AG04450 (cell line): ENCODE results near the gene AKT1S1. TPM values are rescaled to one million over a fixed set of nuclear protein-coding genes. Genes with fewer than 3 reads are reported as not detected.
"Not testable (repeated sequence)": the region's sequence is repeated elsewhere in the genome, so short reads cannot be mapped to it uniquely, and the experiment has no call there.

Experiments used
- CTCF ChIA-PET: fragments of 300-600, 350-600 bp; formaldehyde crosslinking; extraction: SDS; loops from one replicate; lab custom pipeline; 2022; ENCODE audit warnings: antibody characterized with exemption, inconsistent platforms; lab: Charles Lee
- POLR2A ChIA-PET: fragments of 350-600 bp; formaldehyde crosslinking; extraction: SDS; loops from one replicate; lab custom pipeline; 2021; ENCODE audit warnings: antibody characterized with exemption, inconsistent platforms; lab: Yijun Ruan, JAX
- DNase-seq: peaks from one replicate; pipeline ENCODE4 v3.0.0-alpha.2; 2011; ENCODE audit warnings: low read depth, low spot score
- H3K27ac ChIP-seq: one replicate; pipeline ENCODE4 v1.5.1; 2012; ENCODE audit warnings: low read depth, low read length, control low read depth
- H3K27me3 ChIP-seq: one replicate; pipeline ENCODE4 v1.6.0; 2012; ENCODE audit warnings: low read length; ENCODE audit not compliant: control insufficient read depth, insufficient read depth
- H3K4me3 ChIP-seq: 2 replicates; pipeline ENCODE4 v1.5.1; 2011; ENCODE audit warnings: mild to moderate bottlenecking, low read depth, low read length, control low read depth
- H3K9me3 ChIP-seq: 2 replicates; pipeline ENCODE4 v1.5.1; 2012; ENCODE audit warnings: low read length; ENCODE audit not compliant: control insufficient read depth, insufficient read depth
- CTCF ChIP-seq: IDR thresholded peaks from 2 replicates; pipeline ENCODE4 v1.5.1; 2011; ENCODE audit warnings: low read depth, low read length, control low read depth, inconsistent platforms
- polyA plus RNA-seq: library from polyadenylated mRNA; depleted of rRNA; stranded (reverse); fragments of >200 nt; gene quantifications from 2 replicates; pipeline ENCODE4 v1.2.3, GENCODE V29; 2011; rRNA removed
- small RNA-seq: library from RNA; depleted of rRNA; stranded (forward); fragments of <200 nt; gene quantifications from one replicate; pipeline ENCODE3, GENCODE V24; 2012; ENCODE audit warnings: low read depth; ENCODE audit not compliant: insufficient read length

AKT1S1 gene
- polyA plus RNA-seq, 1 experiment = 27.5 TPM

- no peaks in the 10 kb centered on the region for H3K27me3 ChIP-seq
- no peak for DNase-seq
- ChIA-PET CTCF (no interaction called here), POLR2A (no interaction called here)
- TF ChIP-seq CTCF = no peak
- no peak overlapping the region for H3K4me3 ChIP-seq
- no peaks in the 10 kb centered on the region; the same call in 1 of the 2 replicates for H3K9me3 ChIP-seq
- H3K27ac ChIP-seq = no peak overlapping the region
These were observed 50.1 kb downstream of the AKT1S1 start for GRCh38 chr19:49827034-49827433.

- ChIA-PET POLR2A (no interaction called here), CTCF (no interaction called here)
- Histone ChIP-seq H3K27me3 (no peaks in the 10 kb centered on the region), H3K4me3 (no peak overlapping the region), H3K9me3 (no peaks in the 10 kb centered on the region), H3K27ac (no peak overlapping the region)
- DNase-seq = no peak
- TF ChIP-seq CTCF = no peak
These were observed 52.5 kb downstream of the AKT1S1 start for GRCh38 chr19:49824662-49825061.

DNA sequence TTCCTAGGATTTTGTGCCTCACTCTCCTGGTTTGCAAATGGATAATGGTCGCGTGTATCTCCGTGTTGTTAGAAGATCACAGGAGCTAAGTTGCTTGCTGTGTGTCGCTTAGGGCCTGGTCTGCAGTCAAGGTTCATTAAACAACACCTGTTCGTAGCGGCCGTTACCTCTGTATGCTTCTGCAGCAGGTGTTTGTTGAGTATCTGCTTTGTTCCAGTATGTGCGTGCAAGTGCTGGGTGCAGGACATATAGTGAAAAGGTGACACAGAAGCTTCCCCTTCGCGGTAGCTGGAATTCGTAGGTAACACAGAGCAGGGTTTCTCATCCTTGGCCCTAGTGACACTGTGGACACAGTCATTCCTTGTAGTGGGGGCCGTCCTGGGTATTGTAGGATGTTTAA, 53.7 kb downstream of the AKT1S1 start:
- Histone ChIP-seq H3K4me3 (no peak overlapping the region), H3K27me3 (no peaks in the 10 kb centered on the region), H3K27ac (no peak overlapping the region), H3K9me3 (no peaks in the 10 kb centered on the region; the same call in 1 of the 2 replicates)
- POLR2A ChIA-PET = no interaction called here
- CTCF ChIA-PET = no interaction called here
- no peak for DNase-seq
- no peak for TF ChIP-seq CTCF

- POLR2A ChIA-PET = no interaction called here
- no peaks in the 10 kb centered on the region for H3K27me3 ChIP-seq
- no peak overlapping the region for H3K27ac ChIP-seq
- no peaks in the 10 kb centered on the region; the same call in 1 of the 2 replicates for H3K9me3 ChIP-seq
- no peak for TF ChIP-seq CTCF
- H3K4me3 ChIP-seq = no peak overlapping the region
- CTCF ChIA-PET = interaction anchor here (0.7 kb wide), 1 partner anchor 138 kb away, joined by 4 read pairs; no protein-coding TSS in a partner anchor
- DNase-seq = no peak
These were observed 57.0 kb downstream of the AKT1S1 start for GRCh38 chr19:49820125-49820524.

DNA sequence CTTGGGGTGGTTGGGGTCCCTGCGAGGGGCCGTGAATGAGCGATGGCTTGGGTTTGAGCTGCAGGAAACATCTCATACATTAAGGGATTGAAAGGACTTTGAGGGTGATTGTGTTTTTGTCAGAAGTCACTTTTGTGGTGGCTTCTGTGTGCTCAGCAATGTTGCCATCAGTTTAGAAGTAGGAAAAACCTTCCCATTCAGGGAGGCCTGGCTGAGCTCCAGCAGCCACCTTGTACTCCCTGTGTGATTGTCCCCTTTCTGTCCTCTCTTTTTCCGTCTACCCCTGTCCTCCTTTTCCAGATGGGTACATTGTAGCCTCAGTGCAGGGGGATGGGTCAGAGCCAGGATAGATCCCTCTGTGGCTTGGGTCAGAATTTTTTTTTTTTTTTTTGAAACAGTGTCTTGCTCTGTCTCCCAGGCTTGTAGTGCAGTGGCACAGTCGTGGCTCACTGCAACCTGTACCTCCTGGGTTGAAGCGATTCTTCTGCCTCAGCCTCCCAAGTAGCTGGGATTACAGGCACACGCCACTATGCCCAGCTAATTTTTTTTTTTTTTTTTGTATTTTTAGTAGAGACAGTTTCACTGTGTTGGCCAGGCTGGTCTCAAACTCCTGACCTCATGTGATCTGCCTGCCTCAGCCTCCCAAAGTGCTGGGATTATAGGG, 57.6 kb downstream of the AKT1S1 start:
- H3K4me3 ChIP-seq = peak overlapping the region; percentile 99
- CTCF ChIA-PET = interaction anchor here (0.7 to 1.0 kb wide), 2 partner anchors 12 to 137 kb away, joined by 3 to 4 read pairs; no protein-coding TSS in a partner anchor
- not testable (repeated sequence) for H3K9me3 ChIP-seq, DNase-seq, H3K27me3 ChIP-seq, H3K27ac ChIP-seq
- POLR2A ChIA-PET = interaction anchor here (0.6 kb wide), 1 partner anchor 58 kb away, joined by 3 read pairs; the partner anchor contains the start of gene TBC1D17

Small RNAs within 50 kb of the gene (small RNA-seq; reads per million reads assigned to genes)
- gene MIR4749 = not detected

Other genes with a start within 250 kb of the AKT1S1 start
- gene RRAS, start 237.2 kb downstream of the AKT1S1 start, polyA plus RNA-seq = 64.2 and 93.3 TPM in 2 replicates
- gene SCAF1, start 235.1 kb downstream of the AKT1S1 start, polyA plus RNA-seq = 2.5 and 3.5 TPM in 2 replicates
- gene IRF3, start 211.5 kb downstream of the AKT1S1 start, polyA plus RNA-seq = 33.5 and 54.9 TPM in 2 replicates
- gene BCL2L12, start 211.4 kb downstream of the AKT1S1 start, polyA plus RNA-seq = 8.8 and 10.9 TPM in 2 replicates
- 287 and 305 TPM in 2 replicates for gene PRMT1, start 200.1 kb downstream of the AKT1S1 start, polyA plus RNA-seq
- gene ADM5, start 187.8 kb downstream of the AKT1S1 start, polyA plus RNA-seq = 0.19 and 0.33 TPM in 2 replicates
- 20.3 and 24.2 TPM in 2 replicates for gene CPT1C, start 186.2 kb downstream of the AKT1S1 start, polyA plus RNA-seq
- not detected in 2 replicates for gene TSKS, start 114.0 kb downstream of the AKT1S1 start, polyA plus RNA-seq
- gene AP2A1, start 110.4 kb downstream of the AKT1S1 start, polyA plus RNA-seq = 59.1 and 82.2 TPM in 2 replicates
- gene FUZ, start 64.1 kb downstream of the AKT1S1 start, polyA plus RNA-seq = 6.9 and 9.0 TPM in 2 replicates
- gene MED25, start 59.1 kb downstream of the AKT1S1 start, polyA plus RNA-seq = 12.6 and 20.3 TPM in 2 replicates
- gene PTOV1, start 26.2 kb downstream of the AKT1S1 start, polyA plus RNA-seq = 37.6 and 58.5 TPM in 2 replicates
- 13.0 and 13.1 TPM in 2 replicates for gene PNKP, start 9.8 kb downstream of the AKT1S1 start, polyA plus RNA-seq
- gene TBC1D17, start 347 bp upstream of the AKT1S1 start, polyA plus RNA-seq = 15.6 and 23.0 TPM in 2 replicates
- gene IL4I1, start 19.5 kb upstream of the AKT1S1 start, polyA plus RNA-seq = 0.30 and 0.92 TPM in 2 replicates
- 6.3 and 6.8 TPM in 2 replicates for gene ATF5, start 51.9 kb upstream of the AKT1S1 start, polyA plus RNA-seq
- gene NUP62, start 52.1 kb upstream of the AKT1S1 start, polyA plus RNA-seq = 12.4 and 16.9 TPM in 2 replicates
- gene SIGLEC11, start 83.8 kb upstream of the AKT1S1 start, polyA plus RNA-seq = not detected in 2 replicates
- gene VRK3, start 148.0 kb upstream of the AKT1S1 start, polyA plus RNA-seq = 22.5 and 24.7 TPM in 2 replicates
- 6.2 and 6.5 TPM in 2 replicates for gene ZNF473, start 148.7 kb upstream of the AKT1S1 start, polyA plus RNA-seq